D721Med (cell line): Measurements from ENCODE around the gene CIAO3.
A peak's percentile ranks its signal among the peaks of the same experiment; 100 is the strongest.
"Not testable (repeated sequence)": the region's sequence is repeated elsewhere in the genome, so short reads cannot be mapped to it uniquely, and the experiment has no call there.

Experiments
- DNase-seq: peaks from one replicate; pipeline ENCODE4 v3.0.0; 2011; ENCODE audit warnings: low spot score; ENCODE audit not compliant: insufficient read length
- FAIRE-seq: peaks from 2 replicates; lab custom pipeline; 2011; peaks lifted over from hg19 to GRCh38; lab: Jason Lieb, UNC
- CTCF ChIP-seq: IDR thresholded peaks from 2 replicates; pipeline ENCODE4 v1.5.1; 2012; ENCODE audit warnings: mild to moderate bottlenecking, control low read depth; ENCODE audit not compliant: insufficient read depth; ENCODE audit errors: missing control alignments

CIAO3 gene

DNA sequence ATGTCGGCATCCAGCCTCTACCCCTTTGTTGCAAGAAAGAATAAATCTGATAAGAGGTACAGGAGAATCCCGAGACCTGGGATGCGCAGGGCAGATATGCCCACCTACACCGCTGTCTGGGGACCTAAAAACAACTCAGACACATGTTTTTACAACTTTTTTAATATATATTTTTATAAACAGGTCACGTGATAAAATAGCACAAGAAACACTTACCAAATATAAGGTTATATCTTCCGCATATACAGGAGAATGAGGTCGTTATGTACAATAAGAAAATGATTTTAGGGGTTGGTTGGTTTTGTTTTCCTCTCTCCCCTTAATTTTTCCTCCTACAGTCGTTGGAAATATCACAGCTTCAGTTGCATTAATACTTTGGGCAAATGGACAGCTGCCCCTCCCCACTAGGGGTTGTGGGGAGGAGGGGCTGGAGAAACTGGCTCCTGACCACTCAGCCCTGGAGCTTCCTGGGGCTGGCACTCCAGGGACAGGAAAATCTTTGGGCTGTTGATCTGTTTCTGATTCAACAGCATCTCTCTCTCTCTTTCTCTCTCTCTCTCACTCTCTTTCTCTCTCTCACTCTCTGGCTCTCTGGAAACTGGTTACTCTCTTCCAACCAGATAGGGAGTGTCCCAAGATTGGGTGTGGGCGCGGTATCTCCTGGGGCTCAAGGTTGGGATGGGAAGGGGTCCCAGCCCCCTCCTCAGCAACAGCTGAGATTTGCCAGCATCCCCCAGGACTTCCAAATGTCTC lies 48.3 kb downstream of the CIAO3 start:
- no peak for TF ChIP-seq CTCF
- DNase-seq: no peak
- FAIRE-seq: no peak

DNA sequence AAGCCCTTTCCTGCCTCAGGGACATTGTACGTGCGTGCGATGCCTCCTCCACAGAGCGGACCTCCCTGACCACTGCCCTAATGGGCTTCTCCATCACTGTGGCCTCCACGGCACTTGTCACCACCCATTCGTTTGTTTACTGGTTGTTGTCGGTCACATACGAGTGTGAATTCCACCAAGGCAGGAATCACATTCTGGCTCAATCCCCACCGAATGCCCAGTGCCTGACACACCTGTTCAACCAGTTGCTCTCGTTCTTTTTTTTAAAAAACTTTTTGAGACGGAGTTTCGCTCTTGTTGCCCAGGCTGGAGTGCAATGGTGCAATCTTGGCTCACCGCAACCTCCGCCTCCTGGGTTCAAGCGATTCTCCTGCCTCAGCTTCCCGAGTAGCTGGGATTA lies 49.6 kb downstream of the CIAO3 start:
- DNase-seq, FAIRE-seq: not testable (repeated sequence)

DNA sequence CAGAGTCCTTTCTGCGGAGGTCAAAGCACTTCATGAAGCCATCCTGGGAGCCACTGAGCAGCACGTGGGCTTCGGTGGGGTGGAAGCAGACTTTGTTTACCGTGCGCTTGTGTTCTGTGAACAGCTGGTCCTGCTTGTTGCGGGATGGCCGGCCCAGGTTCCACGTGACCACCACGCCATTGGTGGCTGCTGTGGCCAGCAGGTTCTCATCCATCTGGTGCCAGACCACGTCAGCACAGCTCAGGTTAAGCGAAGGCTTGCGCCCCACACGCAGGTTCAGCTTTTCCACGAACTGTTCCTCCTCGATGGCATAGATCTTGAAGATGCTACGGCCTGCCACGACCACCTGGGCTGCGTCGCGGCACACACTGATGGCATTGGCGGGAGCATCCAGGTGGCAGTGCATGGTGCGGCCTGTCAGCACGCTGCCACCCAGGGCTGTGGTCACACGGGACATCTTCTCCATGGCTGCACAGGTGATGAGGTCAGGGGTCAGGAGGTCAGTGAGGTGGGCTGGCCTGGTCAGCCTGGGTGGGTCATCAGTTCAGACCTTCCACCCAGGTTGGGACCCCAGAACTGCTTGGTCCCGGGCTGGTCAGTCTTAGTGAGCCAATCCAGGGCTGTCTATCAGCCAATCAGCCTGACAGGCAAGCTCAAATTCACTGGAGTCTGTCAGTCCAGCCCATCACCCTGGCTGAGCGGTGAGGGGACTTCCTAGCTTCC lies 51.5 kb downstream of the CIAO3 start:
- DNase-seq (no peak), FAIRE-seq (no peak)
- TF ChIP-seq CTCF: no peak

DNA sequence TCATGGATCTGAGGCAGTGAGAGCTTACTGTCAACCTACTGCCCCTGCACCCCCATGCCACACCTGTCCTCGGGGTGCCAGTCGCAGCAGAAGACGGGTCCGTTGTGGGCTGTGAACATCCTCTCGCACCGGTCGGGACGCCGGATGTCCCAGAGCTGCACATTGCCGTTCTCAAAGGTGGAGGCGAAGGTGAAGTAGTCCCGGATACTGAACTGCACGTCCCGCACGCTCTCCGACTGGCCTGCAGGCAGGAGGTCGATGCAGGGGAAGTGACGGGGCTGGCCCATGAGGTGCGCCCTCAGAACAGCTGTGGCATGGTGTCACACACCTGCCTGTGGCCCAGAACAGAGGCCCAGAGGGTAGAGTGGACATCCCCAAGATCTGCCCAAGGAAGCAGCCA lies 53.3 kb downstream of the CIAO3 start:
- DNase-seq: no peak
- no peak for FAIRE-seq
- no peak for TF ChIP-seq CTCF

DNA sequence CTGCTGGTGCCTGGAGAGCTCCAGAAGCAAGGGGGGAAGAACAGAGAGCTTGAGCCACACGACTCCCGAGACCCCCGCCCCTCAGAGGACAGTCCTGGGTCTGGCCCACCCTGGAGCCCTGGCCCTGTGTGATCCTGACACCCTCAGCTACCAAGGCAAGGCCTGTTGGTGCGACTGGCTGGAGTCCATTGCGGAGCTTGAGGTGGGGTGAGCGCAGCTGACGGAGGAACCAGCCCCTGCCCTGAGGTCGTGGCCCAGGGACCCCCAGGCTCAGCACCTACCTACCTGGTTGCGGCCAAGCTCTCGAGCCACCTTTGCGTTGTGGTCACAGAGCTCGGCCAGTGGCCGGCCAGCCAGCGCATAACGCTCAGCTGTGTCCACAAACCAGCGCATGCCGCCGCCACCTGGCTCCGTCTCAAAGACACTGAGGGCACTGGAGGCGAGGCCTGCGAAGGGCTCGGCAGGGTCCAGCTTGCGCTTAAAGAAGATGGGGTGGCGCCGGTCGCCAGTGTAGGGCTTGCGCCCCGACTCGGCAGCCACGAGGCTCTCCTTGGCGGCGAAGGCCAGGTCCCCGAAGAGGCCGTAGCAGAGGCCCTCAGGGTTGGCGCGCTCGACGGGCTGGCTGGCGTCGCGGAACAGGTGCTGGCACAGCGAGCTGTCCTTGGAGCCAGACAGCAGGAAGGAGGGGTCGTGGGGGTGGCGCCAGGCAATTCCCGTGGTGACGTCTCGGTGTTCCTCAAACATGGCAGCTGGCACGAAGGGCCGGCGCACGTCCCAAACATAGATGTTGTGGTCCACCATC lies 54.1 kb downstream of the CIAO3 start:
- DNase-seq (no peak), FAIRE-seq (no peak)
- no peak for TF ChIP-seq CTCF

GRCh38 chr16:685967-686366 lies 54.8 kb downstream of the CIAO3 start:
- peak; percentile 43 for TF ChIP-seq CTCF
- DNase-seq (no peak), FAIRE-seq (no peak)

DNA sequence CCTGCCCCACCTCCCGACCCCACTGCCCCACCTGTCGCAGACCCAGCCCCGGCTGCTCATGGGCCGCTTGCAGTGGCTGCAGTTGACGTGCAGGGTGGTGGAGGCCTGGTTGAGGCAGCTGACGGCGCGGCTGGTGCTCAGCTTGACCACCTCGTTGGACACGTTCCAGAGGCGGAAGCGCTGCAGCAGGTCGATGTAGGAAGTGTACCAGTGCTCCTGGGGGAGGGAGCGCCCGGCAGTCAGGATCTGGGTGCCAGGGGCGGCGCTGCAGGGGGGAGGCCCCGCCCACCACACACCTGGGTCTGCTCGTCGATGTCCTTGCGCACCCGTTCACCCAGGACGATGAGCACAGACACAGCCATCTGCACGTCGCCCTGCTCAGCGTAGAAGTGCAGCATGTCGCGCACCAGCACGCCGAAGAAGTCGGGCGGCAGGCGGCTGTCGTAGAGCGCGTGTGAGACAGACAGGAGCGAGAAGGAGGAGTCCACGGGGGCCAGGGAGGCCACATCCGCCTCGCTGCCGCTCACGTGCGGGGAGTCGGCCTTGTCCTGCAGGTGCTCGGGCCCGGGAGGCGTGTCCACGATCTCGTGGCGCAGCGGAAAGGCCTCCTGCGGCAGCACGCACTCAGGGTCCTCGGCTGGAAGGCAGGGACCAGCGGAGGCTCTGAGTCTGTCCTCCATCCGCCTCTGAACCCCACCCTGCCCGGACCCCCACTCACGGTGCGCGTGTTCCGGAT lies 55.7 kb downstream of the CIAO3 start:
- TF ChIP-seq CTCF: no peak
- FAIRE-seq: no peak
- DNase-seq: no peak
